HG02623 (cell line): ENCODE measurements around the gene FLVCR2.

Experiments used
- ATAC-seq: cut with Tn5 transposase; IDR thresholded peaks from one replicate; pipeline ENCODE4 v1.9.1; 2021; ENCODE audit warnings: moderate library complexity; ENCODE audit not compliant: unreplicated experiment

FLVCR2 gene, protein sequence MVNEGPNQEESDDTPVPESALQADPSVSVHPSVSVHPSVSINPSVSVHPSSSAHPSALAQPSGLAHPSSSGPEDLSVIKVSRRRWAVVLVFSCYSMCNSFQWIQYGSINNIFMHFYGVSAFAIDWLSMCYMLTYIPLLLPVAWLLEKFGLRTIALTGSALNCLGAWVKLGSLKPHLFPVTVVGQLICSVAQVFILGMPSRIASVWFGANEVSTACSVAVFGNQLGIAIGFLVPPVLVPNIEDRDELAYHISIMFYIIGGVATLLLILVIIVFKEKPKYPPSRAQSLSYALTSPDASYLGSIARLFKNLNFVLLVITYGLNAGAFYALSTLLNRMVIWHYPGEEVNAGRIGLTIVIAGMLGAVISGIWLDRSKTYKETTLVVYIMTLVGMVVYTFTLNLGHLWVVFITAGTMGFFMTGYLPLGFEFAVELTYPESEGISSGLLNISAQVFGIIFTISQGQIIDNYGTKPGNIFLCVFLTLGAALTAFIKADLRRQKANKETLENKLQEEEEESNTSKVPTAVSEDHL

DNA sequence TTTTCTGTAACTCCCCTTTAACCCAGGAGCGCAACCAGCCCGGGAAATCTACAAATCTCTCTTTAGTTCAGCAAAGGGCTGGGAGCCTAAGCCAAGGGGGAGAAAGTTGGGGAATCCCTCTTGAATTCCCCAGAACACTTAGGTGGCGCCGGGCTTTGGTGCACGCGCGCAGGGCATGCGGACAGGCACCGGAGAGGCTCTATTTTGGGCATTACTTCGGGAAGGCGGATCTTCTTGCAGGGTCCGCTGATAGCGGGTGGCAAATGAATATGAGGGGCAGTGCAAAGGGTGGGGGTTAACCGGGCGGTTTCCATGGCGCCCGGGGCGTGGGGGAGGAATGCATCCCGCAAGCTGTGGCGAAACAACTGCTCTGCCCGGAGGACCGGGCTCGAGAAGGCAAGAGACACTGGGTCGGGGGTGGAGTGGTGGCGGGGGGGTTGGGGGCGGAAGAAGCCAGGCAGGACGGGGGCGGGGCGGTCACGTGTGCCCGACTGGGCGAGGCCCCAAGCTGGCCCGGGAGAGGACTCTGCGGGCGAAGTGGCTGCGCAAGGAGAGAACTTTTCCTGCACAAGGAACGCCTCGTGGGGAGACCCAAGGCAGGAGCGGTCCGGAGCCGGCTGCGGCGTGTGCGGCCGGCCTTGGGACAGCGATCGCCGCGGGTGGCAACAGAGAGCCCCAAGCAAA is at the start of gene FLVCR2:
TSS of gene FLVCR2 (plus strand) at position 519 of the 684 bp plus-strand sequence. CDS start 353 bp downstream, outside the sequence.
- no peak for ATAC-seq

DNA sequence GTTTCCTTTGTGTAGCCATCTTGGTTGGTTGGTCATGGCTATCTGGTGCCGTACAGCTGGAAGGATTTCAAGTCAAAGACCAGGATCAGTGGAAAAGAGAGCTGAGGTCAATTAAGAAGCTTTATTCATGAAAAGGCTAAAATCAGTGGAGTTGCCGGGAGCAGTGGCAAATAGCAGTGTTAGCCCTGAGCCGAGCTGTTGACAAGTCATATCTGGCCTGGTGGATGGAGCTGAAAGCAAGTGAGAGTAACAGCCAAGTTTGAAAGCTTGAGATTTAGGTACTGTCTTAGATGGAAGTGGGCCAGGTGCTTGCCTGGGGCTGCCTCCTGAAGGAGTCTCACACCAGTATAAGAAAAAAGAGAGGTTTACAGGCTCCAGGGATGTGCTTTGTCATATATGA is 47.2 kb upstream of the FLVCR2 start:
- no peak for ATAC-seq

DNA sequence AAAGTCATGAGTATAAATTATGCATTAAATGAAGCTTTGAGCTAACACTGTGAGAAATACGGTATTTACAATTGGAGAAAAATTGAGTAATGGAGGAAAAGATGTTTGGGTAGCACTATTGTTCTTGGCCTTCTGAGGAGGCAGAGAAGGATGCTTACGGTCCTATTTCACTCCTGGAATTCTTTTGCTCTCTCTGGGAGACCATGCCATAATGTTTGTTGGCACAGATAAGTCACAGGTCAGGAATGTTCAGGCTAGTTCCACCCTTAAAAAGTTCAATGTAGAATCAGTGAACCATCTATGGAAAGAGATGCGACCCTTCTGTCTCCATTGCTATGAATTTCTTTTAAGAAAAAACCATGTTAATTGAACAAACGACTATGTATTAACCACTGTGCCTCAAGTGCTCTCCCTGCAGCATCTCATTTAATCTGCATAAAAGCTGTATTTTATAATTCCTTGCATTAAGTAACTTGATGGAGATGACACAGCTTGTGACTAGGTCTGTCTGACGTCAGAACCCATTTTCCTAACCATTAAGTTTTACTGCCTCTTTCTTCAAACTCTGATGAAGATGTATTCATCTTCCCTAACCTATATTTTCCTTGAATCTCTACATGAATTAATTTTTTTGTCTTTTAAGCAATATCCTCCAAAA is 46.6 kb upstream of the FLVCR2 start:
- ATAC-seq, result no peak

DNA sequence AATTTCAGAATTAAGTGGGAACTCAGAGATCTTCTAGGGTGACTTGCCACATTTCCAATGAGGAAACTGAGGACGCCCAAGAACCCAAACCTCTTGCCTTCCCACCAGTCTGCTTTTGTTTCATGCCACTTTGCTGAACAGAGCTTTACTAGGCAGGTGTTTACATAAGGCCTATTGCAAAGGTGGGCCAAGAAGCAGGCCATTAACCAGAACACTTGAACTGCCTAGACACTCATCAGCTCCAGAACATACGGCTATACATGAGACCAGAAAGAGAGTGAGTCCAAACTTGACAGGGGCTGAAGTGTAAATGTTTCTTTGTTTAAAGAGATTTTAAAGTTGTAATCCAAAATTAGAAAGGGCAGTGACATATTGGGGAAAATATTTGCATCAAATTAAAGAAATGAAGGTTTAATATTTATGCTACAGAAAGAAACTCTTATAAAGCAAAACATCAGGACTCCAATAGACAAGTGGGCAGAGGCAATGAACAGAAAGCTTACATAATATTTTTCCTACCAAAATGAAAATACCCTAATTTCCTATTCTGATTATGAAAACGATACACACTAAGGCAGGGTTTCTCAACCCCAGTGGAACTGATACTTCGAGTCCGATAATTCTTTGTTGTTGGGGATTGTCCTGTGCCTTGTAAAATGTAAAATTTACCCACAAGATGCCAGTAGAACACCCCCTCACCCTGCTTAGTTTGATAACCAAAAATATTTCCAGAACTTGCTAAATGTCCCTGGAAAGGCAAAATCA is 44.4 kb upstream of the FLVCR2 start:
- no peak for ATAC-seq

DNA sequence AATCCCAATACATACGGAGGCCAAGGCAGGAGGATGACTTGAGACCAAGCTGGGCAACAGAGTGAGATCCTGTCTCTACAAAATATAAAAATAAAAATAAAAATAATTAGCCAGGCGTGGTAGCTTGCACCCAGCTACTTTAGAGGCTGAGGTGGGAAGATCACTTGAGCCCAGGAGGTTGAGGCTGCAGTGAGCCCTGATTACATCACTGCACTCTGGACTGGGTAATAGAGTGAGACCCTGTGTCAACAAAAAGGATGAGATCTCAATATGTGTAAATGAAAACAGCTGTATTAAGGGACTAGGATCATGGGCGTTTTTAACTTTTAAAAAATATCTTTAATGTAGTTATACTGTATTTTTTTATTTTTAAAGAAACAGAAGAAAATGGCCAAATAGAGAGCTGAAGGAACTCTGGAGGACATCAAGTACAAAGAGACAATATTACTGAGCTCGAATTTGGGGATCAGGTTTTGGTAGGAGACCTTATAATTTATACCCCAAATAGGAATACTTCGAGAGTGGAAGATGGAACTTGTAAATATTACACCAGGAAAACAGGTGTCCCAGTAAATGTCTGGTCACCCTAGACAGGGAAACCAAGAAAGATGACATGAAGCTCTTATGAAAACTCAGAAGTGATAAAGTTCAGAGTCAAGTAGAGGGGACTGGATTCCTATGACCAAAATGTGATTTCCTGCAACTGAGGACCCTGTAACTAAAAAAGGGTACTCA is 43.1 kb upstream of the FLVCR2 start:
- ATAC-seq, result no peak

DNA sequence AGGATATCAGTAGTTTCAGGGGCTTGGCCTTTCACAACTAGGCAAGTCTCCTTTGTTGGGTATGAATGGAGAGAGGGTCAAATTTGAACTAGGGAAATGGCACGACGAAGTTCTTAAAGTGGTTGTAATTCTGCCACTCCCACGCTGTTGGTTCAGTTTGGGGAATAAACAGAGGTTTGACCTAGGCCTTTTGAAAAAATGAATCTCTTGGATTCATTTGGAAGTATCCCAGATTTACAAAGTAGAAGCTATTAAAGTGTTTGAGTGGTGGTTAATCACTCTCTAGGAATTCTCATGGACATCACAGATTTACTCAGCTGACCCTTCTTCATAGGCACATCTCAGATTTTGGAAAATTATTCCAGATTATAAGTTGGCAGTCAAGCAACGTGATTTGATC is 41.3 kb upstream of the FLVCR2 start:
- ATAC-seq, result no peak

DNA sequence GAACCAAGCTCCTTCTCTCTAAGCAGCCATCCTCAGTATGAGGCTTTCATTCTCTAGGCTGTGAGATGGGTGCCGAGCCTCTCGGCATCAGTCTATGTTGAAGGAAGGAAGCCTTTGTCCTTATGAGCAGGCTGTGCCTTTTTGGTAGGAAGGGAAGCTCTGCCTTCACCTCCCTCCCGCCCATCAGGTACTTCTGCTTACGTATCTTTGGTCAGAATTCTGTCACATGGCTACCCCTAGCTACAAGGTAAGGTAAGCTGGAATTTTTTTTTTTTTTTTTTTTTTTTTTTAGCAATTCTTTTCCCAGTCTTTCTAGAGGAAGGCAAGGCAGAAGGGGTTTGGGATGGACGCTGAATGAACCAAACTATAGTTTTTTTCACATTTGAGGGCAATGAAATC is 39.3 kb upstream of the FLVCR2 start:
- ATAC-seq, result no peak

DNA sequence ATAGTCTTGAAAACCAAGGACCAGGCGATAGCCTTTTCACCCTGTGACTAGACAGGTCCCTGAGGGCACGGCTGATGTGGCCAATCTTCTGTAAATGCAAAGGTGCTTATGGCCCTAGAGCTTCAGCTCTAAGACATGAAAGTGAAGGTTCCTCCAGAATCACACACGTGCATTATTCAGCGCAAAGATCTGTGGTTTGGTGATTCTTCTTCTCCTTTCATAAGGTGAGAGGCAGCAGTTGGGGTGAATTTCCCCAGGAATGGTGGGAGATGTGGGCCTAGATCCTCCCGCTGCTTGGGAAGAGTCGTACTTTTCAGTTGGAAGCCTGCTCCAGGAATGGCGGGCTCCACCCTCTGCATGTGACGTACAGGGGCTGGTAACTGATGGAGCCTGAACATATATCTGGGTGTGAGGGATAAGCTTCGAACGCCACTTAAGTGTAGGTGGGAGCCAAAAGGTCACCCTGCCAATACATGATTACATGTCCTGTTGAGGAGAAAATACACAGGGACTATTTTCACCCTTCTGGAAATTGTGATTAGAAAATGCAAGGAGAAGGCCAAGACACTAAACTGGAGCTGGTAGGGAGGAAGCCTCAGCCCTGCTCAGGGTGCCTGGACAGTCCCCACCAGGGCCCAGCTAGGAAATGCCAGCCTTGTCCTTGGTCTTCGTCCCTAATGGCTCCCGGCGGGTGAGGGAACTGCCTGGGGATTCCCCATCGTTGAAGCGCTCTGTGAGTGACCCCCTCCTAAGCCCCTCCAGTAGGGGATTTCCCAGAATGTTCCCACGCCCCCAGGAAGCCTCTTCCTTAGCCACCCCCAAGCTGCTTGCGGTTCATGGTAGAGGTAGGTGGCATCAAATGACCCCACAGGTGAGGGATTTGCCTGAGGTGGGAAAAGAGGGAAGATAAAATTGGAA is 38.6 kb upstream of the FLVCR2 start:
- no peak for ATAC-seq

DNA sequence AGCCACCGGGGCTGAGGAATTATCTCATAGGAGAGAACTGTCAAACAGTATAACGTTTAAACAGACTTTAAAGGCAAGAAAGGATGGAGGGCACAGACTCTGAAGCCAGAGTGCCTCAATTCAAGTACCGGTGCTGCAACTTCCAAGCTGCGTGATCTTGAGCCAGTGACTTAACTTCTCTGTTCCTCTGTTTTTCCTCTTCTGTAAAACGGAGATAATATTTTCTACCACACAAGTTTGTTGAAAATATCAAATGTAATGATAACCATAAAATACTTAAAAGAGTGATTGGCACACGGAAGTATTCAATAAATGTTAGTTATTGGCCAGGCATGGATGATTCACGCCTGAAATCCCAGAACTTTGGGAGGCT is 38.0 kb upstream of the FLVCR2 start:
- no peak for ATAC-seq

DNA sequence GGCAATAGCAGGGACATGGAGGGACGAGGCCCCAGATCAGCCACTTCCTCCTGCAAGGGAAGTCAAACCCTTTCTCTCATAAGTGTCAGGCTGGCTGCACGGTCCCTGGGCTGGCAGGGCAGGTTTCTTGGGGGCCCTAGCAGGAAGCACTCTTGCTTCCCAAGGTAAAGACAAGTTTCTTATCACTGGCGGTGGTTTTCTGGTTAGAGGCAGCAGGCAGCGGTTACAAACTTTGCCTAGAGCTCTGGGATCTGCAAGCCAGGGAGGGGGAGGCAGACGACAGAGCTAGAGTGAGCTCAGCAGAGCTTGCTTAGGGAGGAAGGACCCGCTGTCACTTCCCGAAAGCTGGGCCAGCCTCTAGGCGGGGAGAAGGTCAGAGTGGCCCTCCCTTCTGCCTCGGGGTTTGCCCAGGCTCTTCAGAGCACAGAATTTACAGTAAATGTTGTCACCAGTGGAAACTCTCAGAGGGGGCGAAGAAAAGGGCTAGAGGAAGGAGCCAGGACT is 35.8 kb upstream of the FLVCR2 start:
- peak; percentile 75 for ATAC-seq

DNA sequence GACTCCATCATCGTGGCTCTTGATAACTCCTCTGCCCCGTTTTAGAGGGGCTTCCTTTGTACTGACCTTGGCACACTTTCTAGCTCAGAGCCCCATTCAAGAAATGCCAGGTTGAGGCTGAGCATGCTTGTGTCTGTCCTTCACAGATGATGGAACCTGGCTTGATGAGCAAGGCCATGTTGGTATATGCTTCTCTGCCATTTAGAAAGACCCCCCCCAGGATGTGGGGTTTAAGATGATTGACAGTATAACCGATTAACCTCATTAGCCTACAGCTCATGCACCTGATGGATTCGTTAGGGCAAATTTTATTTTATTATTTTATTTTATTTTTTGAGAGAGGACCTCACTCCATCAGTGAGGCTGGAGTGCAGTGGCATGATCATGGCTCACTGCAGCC is 35.2 kb upstream of the FLVCR2 start:
- no peak for ATAC-seq

DNA sequence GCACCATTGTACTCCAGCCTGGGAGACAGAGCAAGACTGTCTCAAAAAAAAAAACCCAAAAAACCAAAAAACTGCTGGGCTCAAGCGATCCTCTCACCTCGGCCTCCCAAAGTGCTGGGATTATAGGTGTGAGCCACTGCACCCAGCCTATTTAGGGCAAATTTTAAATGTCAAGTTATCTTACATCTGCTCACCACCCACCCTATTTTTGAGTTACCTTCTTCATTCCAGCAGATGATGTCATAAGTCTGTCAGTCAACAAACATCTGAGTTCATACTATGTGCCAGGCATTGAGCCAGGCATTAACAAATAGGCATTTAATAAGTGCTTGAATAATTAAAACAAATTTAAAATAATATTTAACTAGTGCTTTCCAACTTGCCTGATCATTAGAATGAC is 34.6 kb upstream of the FLVCR2 start:
- no peak for ATAC-seq

DNA sequence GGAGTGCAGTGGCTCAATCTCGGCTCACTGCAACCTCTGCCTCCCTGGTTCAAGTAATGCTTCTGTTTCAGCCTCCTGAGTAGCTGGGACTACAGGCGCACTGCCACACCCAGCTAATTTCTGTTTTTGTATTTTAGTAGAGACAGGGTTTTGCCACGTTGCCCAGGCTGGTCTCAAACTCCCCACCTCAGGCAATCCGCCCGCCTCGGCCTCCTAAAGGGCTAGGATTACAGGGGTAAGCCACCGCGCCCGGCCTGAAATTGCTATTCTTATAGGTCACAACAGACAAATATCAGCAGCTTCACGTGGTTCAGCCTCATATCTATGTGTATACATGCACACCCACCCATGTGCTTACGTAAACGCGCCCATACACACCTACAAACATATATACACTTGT is 32.5 kb upstream of the FLVCR2 start:
- no peak for ATAC-seq

DNA sequence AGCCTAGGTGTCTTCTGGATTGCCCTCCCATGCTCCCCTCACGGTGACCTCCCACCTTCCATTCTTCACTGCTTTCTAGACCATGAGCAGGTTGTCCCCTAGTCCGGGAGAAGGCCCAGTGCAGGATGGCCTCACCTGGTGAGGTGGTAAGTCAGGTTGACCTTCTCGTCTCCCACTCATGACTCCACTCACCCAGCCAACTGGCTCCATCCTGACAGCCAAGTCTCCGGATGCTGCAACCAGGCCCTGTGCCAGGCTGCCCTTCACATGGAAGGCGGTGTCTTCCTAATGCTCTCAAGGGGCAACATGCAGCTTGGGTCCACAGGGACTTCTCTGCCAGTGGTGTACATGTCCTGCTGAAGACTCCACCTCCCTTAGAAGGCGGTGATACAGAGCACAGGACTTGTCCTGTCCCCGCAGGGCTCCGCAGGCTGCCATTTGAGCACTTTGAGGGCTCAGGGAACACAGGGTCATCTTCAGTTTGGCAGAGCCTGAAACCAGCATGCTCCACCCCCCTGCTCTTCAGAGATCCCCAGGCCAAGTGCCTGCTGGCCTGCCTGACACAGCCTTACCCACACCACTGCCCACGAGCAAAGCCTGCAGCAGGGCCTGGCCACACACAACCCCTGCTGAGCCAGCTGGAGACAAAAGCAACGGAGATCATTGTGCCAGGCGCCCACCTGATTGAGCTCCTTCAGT is 30.7 kb upstream of the FLVCR2 start:
- no peak for ATAC-seq

DNA sequence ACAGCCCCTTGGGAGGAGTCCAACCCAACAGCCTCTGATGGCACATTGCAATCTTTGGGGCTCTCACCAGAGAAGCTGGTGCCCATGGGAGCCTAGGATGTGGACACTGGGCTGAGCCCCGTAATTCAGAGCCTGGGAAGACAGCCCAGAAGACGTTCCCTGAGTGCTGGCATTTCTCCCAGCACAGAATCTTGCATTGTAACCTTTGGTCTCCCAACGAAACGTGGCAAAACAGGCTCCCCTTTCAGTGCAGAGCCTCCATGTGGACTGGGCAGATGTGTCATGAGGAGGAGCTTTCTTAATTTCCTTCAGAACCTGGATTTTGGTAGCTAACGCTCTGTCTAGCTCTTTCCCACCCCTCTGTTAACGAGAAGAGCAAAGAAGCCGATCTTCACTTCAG is 29.9 kb upstream of the FLVCR2 start:
- ATAC-seq, result no peak

DNA sequence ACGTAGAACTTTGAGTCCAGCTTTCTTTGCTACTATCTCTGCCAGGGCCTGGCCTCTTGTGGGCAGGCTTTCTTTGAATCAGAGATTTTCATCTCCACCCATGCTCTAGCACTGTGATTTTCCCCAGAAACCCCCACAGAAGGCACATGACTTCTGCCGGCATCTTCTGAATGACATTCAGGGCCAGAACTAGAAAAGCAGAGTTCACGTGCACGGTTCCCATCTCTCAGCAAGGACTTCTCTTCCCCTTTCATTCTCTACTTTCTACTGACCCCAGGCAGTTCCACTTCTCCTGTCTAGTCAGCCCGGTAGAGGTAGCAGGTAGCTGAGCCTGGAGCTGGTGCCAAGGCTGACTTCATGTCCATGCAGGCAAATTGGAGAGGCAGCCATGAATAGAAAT is 29.3 kb upstream of the FLVCR2 start:
- peak; percentile 58 for ATAC-seq

DNA sequence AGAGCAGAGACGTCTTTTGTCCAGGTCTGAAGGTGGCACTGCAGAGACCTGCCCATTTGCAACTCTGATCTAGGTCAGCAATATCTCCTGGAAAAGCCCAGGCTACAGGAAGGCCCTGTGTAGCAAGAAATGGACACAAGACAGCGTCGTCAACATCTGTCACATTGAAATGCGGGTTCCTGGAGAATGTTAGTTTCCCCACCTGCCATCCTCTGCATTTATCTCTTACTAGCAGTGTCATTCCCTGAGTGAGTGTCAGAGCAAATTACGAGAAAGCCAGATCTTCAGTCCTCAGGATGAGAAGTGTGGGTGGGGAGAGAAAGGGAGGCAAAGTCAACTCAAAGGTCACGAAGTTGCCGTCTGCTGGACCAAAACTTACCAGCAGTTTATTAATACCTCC is 27.4 kb upstream of the FLVCR2 start:
- ATAC-seq, result no peak

DNA sequence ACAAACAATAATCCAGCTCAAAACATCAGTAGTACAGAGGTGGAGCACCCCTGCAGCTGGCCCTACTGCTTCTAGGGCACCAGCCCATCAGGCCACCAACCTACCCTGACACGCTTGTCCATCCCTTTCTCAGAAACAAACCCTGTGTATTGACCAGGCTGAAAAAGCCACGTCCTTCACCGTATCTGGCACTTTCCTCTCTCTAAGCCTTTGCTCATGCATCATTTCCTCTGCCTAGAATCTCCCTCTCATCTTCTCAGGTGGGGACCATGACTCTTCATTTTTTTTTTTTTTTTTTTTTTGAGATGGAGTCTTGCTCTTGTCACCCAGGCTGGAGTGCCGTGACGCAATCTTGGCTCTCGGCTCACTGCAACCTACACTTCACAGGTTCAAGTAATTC is 25.3 kb upstream of the FLVCR2 start:
- no peak for ATAC-seq
